Ovary (tissue), 9 donors: ENCODE data around the gene NCAPH2. TPM values are rescaled to one million over a fixed set of nuclear protein-coding genes. Genes with fewer than 3 reads are reported as not detected.
"Not testable (repeated sequence)": the region's sequence is repeated elsewhere in the genome, so short reads cannot be mapped to it uniquely, and the experiment has no call there.

Source experiments
- DNase-seq, 5 donors: peaks; one replicate each; pipeline ENCODE4 v3.0.0-alpha.2; 2019 to 2020
- H3K27ac ChIP-seq, 2 donors: fragments of 200-600 bp; one replicate each; pipeline versions ENCODE4 v1.5.1 to v1.8.0; 2019 to 2022
- H3K27me3 ChIP-seq: fragments of 200-600 bp; one replicate; pipeline ENCODE4 v1.8.0; 2022
- H3K36me3 ChIP-seq: fragments of 200-600 bp; sonication (generic); one replicate; pipeline ENCODE4 v1.5.1; 2019
- H3K4me1 ChIP-seq: one replicate; pipeline ENCODE4 v1.8.1; 2013; ENCODE audit warnings: mild to moderate bottlenecking, moderate library complexity; ENCODE audit not compliant: insufficient read depth
- H3K4me3 ChIP-seq: fragments of 200-600 bp; sonication (generic); one replicate; pipeline ENCODE4 v1.5.1; 2017
- H3K9me3 ChIP-seq, 2 donors: fragments of 200-600 bp in 1 of 2; sonication (generic) in 1 of 2; one replicate each; pipeline versions ENCODE4 v1.5.1 to v1.8.1; 2013 to 2019; ENCODE audit warnings: mild to moderate bottlenecking in 1 of 2, moderate library complexity in 1 of 2
- EP300 ChIP-seq: sonication (generic); formaldehyde crosslinking; IDR thresholded peaks from one replicate; pipeline ENCODE4 v1.6.1; 2017; ENCODE audit warnings: antibody characterized with exemption
- POLR2A ChIP-seq: fragments of 450-650 bp; IDR thresholded peaks from one replicate; pipeline ENCODE4 v1.6.1; 2017; ENCODE audit warnings: antibody characterized with exemption, mild to moderate bottlenecking, moderate library complexity
- WGBS, 3 donors: extraction: QIAGEN DNeasy Blood & Tissue Kit in 1 of 3; methylation state at CpG; one replicate each; pipeline versions ENCODE4 v1.1.5 to v1.1.7; 2013 to 2017; 5-methylcytosine and 5-hydroxymethylcytosine counted together
- intact Hi-C, 4 donors: fragments of 100-400 bp; cut with DNase I; formaldehyde crosslinking; loops; one replicate each; pipeline versions ENCODE4 v1.11.0 to v1.15.1; 2022 to 2023
- polyA plus RNA-seq, 2 donors: library from polyadenylated mRNA; stranded (reverse); fragments of 200-250 nt in 1 of 2; fragments of 350-450 nt in 1 of 2; fragmentation: Illumina TruSeq in 1 of 2; extraction: RNeasy Lipid Tissue Mini Kit (QIAGEN cat#74804) in 1 of 2; gene quantifications; one replicate each; pipeline ENCODE4 v1.2.3, GENCODE V29; 2013 to 2014
- total RNA-seq, 7 donors: library from RNA; depleted of rRNA in 2 of 7; stranded (reverse); fragments of >200 nt in 2 of 7; fragmentation: NEBNext Ultra II Directional in 3 of 7; extraction: Animal tissue kit (Norgen Biotek cat#: 25700) in 3 of 7; gene quantifications; one replicate each; pipeline versions ENCODE4 v1.1.0 to v1.2.4, GENCODE V29; 2016 to 2023
- TF ChIP-seq, protein P1 (sequence below), 3 donors: fragments of 450-650 bp in 2 of 3; fragments of 200-600 bp in 1 of 3; IDR thresholded peaks; one replicate each; pipeline versions ENCODE4 v1.5.1 to v1.8.0; 2016 to 2022; ENCODE audit warnings: antibody characterized with exemption in 3 of 3, mild to moderate bottlenecking in 1 of 3
- donor health status: DM: no; HTN: no; CAD: no; lungs with moderate emphysema.
- donor health status: DM: no; HTN: no; CAD: no.
- donor health status: Bipolar disorder and iron deficiency.
- donor health status: DM: yes; HTN: yes; CAD: no.
- donor health status: DM: no; HTN: no; CAD: no.
- donor health status: DM: yes; HTN: yes; CAD: no.

Gene NCAPH2
- total and polyA plus RNA-seq, 9 donors, result 11.5 to 61.5 (median 49.0) TPM

DNA sequence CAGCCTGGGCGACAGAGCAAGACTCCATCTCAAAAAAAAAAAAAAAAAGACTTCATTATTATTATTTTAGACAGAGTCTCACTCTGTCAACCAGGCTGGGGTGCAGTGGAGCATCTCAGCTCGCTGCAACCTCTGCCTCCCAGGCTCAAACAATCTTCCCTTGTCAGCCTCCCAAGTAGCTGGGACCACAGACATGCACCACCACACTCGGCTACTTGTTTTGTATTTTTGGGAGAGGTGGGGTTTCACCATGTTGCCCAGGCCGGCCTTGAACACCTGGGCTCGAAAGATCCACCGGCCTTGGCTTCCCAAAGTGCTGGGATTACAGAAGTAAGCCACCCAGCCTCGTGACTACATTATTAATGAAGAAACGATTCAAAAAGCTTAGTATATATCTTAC, 27.1 kb downstream of the NCAPH2 start:
- Histone ChIP-seq H3K4me1 (peaks cover 18% of the 10 kb centered on the region), H3K36me3 (no peaks in the 10 kb centered on the region), H3K27me3 (peaks cover 6% of the 10 kb centered on the region), H3K4me3 (no peak overlapping the region), H3K9me3 (no peaks in the 10 kb centered on the region), H3K27ac (no peak overlapping the region)
- DNase-seq, result no peak
- intact Hi-C loops, result no loop called here
- 78 to 84% (median 84%) methylated on average over 7 to 8 of the region's 8 CpGs for WGBS, 3 donors
- TF ChIP-seq, protein P1, sequence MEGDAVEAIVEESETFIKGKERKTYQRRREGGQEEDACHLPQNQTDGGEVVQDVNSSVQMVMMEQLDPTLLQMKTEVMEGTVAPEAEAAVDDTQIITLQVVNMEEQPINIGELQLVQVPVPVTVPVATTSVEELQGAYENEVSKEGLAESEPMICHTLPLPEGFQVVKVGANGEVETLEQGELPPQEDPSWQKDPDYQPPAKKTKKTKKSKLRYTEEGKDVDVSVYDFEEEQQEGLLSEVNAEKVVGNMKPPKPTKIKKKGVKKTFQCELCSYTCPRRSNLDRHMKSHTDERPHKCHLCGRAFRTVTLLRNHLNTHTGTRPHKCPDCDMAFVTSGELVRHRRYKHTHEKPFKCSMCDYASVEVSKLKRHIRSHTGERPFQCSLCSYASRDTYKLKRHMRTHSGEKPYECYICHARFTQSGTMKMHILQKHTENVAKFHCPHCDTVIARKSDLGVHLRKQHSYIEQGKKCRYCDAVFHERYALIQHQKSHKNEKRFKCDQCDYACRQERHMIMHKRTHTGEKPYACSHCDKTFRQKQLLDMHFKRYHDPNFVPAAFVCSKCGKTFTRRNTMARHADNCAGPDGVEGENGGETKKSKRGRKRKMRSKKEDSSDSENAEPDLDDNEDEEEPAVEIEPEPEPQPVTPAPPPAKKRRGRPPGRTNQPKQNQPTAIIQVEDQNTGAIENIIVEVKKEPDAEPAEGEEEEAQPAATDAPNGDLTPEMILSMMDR (IDR thresholded peaks at IDR 0.05), result no peak
- no peak for TF ChIP-seq EP300
- TF ChIP-seq POLR2A, result no peak

- Histone ChIP-seq H3K9me3 (no peaks in the 10 kb centered on the region), H3K27ac (no peak overlapping the region), H3K4me3 (no peak overlapping the region), H3K36me3 (no peaks in the 10 kb centered on the region), H3K27me3 (peaks cover 4% of the 10 kb centered on the region), H3K4me1 (peaks cover 9% of the 10 kb centered on the region)
- TF ChIP-seq EP300, result no peak
- no peak for TF ChIP-seq POLR2A
- TF ChIP-seq, protein P1 (IDR thresholded peaks at IDR 0.05), result no peak
- intact Hi-C loops, result no loop called here
- DNase-seq, result no peak
- 32 to 42% (median 38%) methylated on average over 3 of the region's 3 CpGs for WGBS, 3 donors
These were observed 28.2 kb downstream of the NCAPH2 start for GRCh38 chr22:50536226-50536625.

- Histone ChIP-seq H3K9me3 (no peaks in the 10 kb centered on the region), H3K27ac (no peak overlapping the region), H3K36me3 (no peaks in the 10 kb centered on the region), H3K27me3 (no peaks in the 10 kb centered on the region), H3K4me3 (no peak overlapping the region), H3K4me1 (no peaks in the 10 kb centered on the region)
- 84 to 85% (median 84%) methylated on average over 13 of the region's 13 CpGs for WGBS, 3 donors
- TF ChIP-seq, protein P1 (IDR thresholded peaks at IDR 0.05), result no peak
- TF ChIP-seq POLR2A (no peak), EP300 (no peak)
- intact Hi-C loops, result no loop called here
- no peak for DNase-seq
These were observed 29.7 kb downstream of the NCAPH2 start for GRCh38 chr22:50537765-50538164.

- H3K27ac ChIP-seq, result no peak overlapping the region
- no peaks in the 10 kb centered on the region for H3K9me3 ChIP-seq
- TF ChIP-seq EP300, result no peak
- TF ChIP-seq, protein P1 (IDR thresholded peaks at IDR 0.05), result no peak
- TF ChIP-seq POLR2A, result no peak
- H3K4me3 ChIP-seq, result no peak overlapping the region
- no peaks in the 10 kb centered on the region for H3K4me1 ChIP-seq
- no peak for DNase-seq
- intact Hi-C loops, result no loop called here
- 80 to 82% (median 80%) methylated on average over 10 of the region's 10 CpGs for WGBS, 3 donors
- peaks cover 5% of the 10 kb centered on the region for H3K27me3 ChIP-seq
- no peaks in the 10 kb centered on the region for H3K36me3 ChIP-seq
These were observed 32.4 kb downstream of the NCAPH2 start for GRCh38 chr22:50540381-50540780.

DNA sequence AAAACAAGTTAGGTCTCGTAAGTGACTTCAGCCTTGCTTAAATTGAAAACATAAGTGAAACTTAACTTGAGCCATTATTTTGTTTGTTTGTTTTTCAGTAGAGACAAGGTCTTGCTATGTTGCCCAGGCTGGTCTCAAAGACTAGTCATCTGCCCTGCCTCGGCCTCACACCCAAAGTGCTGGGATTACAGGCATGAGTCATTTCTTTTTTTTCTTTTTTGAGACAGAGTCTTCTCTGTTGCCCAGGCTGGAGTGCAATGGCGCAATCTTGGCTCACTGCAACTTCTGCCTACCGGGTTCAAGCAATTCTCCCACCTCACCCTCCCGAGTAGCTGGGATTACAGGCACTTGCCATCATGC, 33.6 kb downstream of the NCAPH2 start:
- H3K9me3 ChIP-seq, H3K4me1 ChIP-seq, intact Hi-C loops, H3K36me3 ChIP-seq, H3K4me3 ChIP-seq, H3K27ac ChIP-seq, H3K27me3 ChIP-seq: not testable (repeated sequence)
- WGBS, 3 donors, result 74 to 84% (median 79%) methylated on average over 5 of the region's 5 CpGs
- DNase-seq, result peak in 1 of 5 donors; percentile 16
